T-helper 2 cell (primary cell): Measurements from ENCODE around the gene EPHA1.

ENCODE experiments used
- DNase-seq, 5 experiments: peaks; one replicate each; pipeline versions ENCODE4 v3.0.0 to v3.0.0-alpha.2; 2012 to 2022

The EPHA1 gene

DNA sequence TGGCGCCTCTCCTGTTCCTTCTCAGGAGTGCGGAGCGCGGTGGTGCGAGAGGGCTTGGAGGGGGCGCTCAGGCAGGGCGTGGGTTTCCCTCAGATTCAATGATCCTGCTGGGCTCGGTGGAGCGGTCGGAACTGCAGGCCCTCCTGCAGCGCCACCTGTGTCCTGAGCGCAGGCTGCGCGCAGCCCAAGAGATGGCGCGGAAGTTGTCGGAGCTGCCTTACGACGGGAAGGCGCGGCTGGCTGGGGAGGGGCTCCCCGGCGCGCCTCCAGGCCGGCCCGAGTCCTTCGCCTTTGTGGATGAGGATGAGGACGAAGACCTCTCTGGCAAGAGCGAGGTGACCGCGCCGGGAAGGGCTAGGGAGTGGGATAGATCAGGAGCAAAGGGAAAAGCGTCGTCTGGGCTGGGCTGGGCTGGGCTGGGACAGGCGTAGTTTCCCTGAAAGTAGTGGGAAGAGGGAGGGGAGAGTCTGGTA is 63.2 kb downstream of the EPHA1 start:
- peak; percentile 28 to 84 (median 52) for DNase-seq

DNA sequence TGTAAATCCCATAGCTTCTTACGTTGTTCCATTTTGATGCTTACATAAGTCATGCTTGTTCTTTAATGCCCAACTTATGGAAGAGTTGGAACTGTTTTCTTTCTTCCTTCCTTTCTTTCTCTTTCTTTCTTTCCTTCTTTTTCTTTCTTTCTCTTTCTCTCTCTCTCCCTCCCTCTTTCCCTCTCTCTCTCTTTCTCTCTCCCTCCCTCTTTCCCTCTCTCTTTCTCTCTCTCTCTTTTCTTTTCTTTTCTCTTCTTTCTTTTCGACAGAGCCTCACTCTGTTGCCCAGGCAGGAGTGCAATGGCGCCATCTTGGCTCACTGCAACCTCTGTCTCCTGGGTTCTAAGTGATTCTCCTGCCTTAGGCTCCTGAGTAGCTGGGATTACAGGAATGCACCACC is 65.1 kb downstream of the EPHA1 start:
- DNase-seq: no peak

GRCh38 chr7:143341842-143342241 is 66.8 kb downstream of the EPHA1 start:
- no peak for DNase-seq
